Epithelial cell of esophagus (primary cell): ENCODE results near the gene ANKIB1.

ENCODE experiments used
- DNase-seq: peaks from one replicate; pipeline ENCODE4 v3.0.0; 2010; ENCODE audit warnings: low read depth
- H3K4me3 ChIP-seq: 2 replicates; pipeline ENCODE4 v1.5.1; 2011; ENCODE audit warnings: mild to moderate bottlenecking, low read length, control low read depth
- TF ChIP-seq, protein P1 (sequence below): IDR thresholded peaks from 2 replicates; pipeline ENCODE4 v1.5.1; 2011; ENCODE audit warnings: low read depth, mild to moderate bottlenecking, low read length, control low read depth, inconsistent platforms; ENCODE audit not compliant: insufficient read depth; ENCODE audit errors: missing control alignments

ANKIB1 gene

GRCh38 chr7:92325173-92325572 lies 79.4 kb downstream of the ANKIB1 start:
- no peak overlapping the region for H3K4me3 ChIP-seq
- no peak for DNase-seq
- TF ChIP-seq, protein P1, sequence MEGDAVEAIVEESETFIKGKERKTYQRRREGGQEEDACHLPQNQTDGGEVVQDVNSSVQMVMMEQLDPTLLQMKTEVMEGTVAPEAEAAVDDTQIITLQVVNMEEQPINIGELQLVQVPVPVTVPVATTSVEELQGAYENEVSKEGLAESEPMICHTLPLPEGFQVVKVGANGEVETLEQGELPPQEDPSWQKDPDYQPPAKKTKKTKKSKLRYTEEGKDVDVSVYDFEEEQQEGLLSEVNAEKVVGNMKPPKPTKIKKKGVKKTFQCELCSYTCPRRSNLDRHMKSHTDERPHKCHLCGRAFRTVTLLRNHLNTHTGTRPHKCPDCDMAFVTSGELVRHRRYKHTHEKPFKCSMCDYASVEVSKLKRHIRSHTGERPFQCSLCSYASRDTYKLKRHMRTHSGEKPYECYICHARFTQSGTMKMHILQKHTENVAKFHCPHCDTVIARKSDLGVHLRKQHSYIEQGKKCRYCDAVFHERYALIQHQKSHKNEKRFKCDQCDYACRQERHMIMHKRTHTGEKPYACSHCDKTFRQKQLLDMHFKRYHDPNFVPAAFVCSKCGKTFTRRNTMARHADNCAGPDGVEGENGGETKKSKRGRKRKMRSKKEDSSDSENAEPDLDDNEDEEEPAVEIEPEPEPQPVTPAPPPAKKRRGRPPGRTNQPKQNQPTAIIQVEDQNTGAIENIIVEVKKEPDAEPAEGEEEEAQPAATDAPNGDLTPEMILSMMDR = no peak

- no peak for DNase-seq
- no peak overlapping the region for H3K4me3 ChIP-seq
- TF ChIP-seq, protein P1 = no peak
Measured at GRCh38 chr7:92325858-92326257, 80.1 kb downstream of the ANKIB1 start.

- H3K4me3 ChIP-seq = no peak overlapping the region
- TF ChIP-seq, protein P1 = no peak
- DNase-seq = no peak
Measured at GRCh38 chr7:92330835-92331438, 85.2 kb downstream of the ANKIB1 start.

DNA sequence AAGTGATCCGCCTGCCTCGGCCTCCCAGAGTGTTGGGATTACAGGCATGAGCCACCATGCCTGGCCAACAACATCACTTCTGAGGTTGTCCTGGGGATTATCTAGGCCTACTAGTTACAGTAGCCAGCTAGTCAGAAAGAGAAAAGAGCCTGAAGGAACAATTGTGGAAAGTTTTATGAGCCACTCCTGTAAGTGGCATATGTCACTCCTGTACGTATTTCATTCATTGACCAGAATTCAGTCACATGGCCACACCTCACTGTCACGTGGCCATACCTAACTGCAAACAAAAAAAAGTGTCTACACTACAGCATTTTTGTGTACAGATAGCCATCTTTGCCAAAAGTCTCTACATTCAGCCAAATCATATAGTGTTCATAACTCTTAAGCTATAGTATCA lies 85.7 kb downstream of the ANKIB1 start:
- DNase-seq = no peak
- H3K4me3 ChIP-seq = no peak overlapping the region
- TF ChIP-seq, protein P1 = no peak

GRCh38 chr7:92332782-92333181 lies 87.0 kb downstream of the ANKIB1 start:
- DNase-seq = no peak
- TF ChIP-seq, protein P1 = no peak
- no peak overlapping the region for H3K4me3 ChIP-seq

GRCh38 chr7:92333866-92334265 lies 88.1 kb downstream of the ANKIB1 start:
- DNase-seq = no peak

GRCh38 chr7:92335574-92335973 lies 89.8 kb downstream of the ANKIB1 start:
- H3K4me3 ChIP-seq = no peak overlapping the region
- no peak for DNase-seq
- TF ChIP-seq, protein P1 = no peak

More at GRCh38 chr7:92333866-92334265, 88.1 kb downstream of the ANKIB1 start:
- TF ChIP-seq, protein P1 = no peak
- no peak overlapping the region for H3K4me3 ChIP-seq
